GM23248 (cell line): ENCODE data around the gene PATJ.

Experiments
- EZH2 ChIP-seq: fragments of 200-600 bp; sonication (generic); IDR thresholded peaks from 2 replicates; pipeline ENCODE4 v1.6.1; 2018; ENCODE audit warnings: antibody characterized with exemption, mild to moderate bottlenecking; ENCODE audit not compliant: insufficient read depth, poor library complexity, severe bottlenecking
- EZH2phosphoT487 ChIP-seq: fragments of 200-600 bp; sonication (generic); IDR thresholded peaks from 2 replicates; pipeline ENCODE4 v1.6.1; 2018; ENCODE audit warnings: antibody characterized with exemption, moderate library complexity, mild to moderate bottlenecking, low read depth; ENCODE audit not compliant: insufficient read depth

- TF ChIP-seq EZH2phosphoT487 (no peak), EZH2 (no peak)
Measured at GRCh38 chr1:61936839-61937238, 194.6 kb downstream of the PATJ start.
